HEK293 (cell line): Measurements from ENCODE around the gene FGD3.

Experiments
- PBX3 ChIP-seq: sonication (generic); formaldehyde crosslinking; IDR thresholded peaks from 2 replicates; pipeline ENCODE4 v1.8.1; 2022; ENCODE audit warnings: mild to moderate bottlenecking, moderate library complexity, missing genetic modification reagents
- ZNF202 ChIP-seq: fragments of 450-650 bp; formaldehyde crosslinking; IDR thresholded peaks from 2 replicates; pipeline ENCODE4 v1.5.1; 2016; ENCODE audit warnings: missing biosample characterization, missing genetic modification characterization, borderline replicate concordance
- ZNF26 ChIP-seq: fragments of 450-650 bp; formaldehyde crosslinking; IDR thresholded peaks from 2 replicates; pipeline ENCODE4 v1.5.1; 2016; ENCODE audit warnings: missing biosample characterization, missing genetic modification characterization
- ZNF37A ChIP-seq: fragments of 450-650 bp; IDR thresholded peaks from 2 replicates; pipeline ENCODE4 v1.5.1; 2018; ENCODE audit warnings: missing biosample characterization, missing genetic modification characterization
- ZNF571 ChIP-seq: fragments of 450-650 bp; formaldehyde crosslinking; IDR thresholded peaks from 2 replicates; pipeline ENCODE4 v1.5.0; 2017; ENCODE audit warnings: missing biosample characterization, missing genetic modification characterization

GRCh38 chr9:93054758-93055704, 107.7 kb downstream of the FGD3 start:
- TF ChIP-seq PBX3 (CRISPR knock-in tag) (no peak), ZNF26 (tag by site-specific recombination) (no peak), ZNF571 (tag by site-specific recombination) (no peak), ZNF37A (no peak), ZNF202 (tag by site-specific recombination) (no peak)
